Cardiac muscle cell (in vitro differentiated cells and primary cell): ENCODE results near the gene FBXO28. TPM values are rescaled to one million over a fixed set of nuclear protein-coding genes. Genes with fewer than 3 reads are reported as not detected.
A peak's percentile ranks its signal among the peaks of the same experiment; 100 is the strongest.

ENCODE experiments used
- DNase-seq, 2 donors: peaks; one replicate each; pipeline versions ENCODE4 v3.0.0 to v3.0.0-alpha.2; 2010 to 2017; ENCODE audit warnings: low read depth in 1 of 2, low spot score in 1 of 2
- H3K27ac ChIP-seq: fragments of 200-600 bp; sonication (generic); 2 replicates; pipeline ENCODE4 v1.5.1; 2016
- H3K27me3 ChIP-seq: fragments of 200-600 bp; sonication (generic); 2 replicates; pipeline ENCODE4 v1.6.0; 2016; ENCODE audit warnings: control low read depth
- H3K36me3 ChIP-seq: fragments of 200-600 bp; sonication (generic); 2 replicates; pipeline ENCODE4 v1.5.1; 2016; ENCODE audit warnings: control low read depth
- H3K4me1 ChIP-seq: fragments of 200-600 bp; sonication (generic); 2 replicates; pipeline ENCODE4 v1.8.1; 2017; ENCODE audit warnings: low read depth, mild to moderate bottlenecking, mixed run types
- H3K4me3 ChIP-seq: fragments of 200-600 bp; sonication (generic); 2 replicates; pipeline ENCODE4 v1.5.1; 2016; ENCODE audit warnings: mild to moderate bottlenecking
- H3K9me3 ChIP-seq: fragments of 200-600 bp; sonication (generic); 2 replicates; pipeline ENCODE4 v1.5.1; 2017; ENCODE audit warnings: low read depth, mild to moderate bottlenecking, control low read depth
- polyA plus RNA-seq: library from polyadenylated mRNA; unstranded; fragments of >200 nt; fragmentation: Nextera tagmentation; extraction: Ambion mirVana; gene quantifications from 2 replicates; pipeline ENCODE4 v1.2.1, GENCODE V29; 2016
- total RNA-seq: library from RNA; depleted of rRNA; stranded (reverse); fragments of >200 nt; gene quantifications from 2 replicates; pipeline ENCODE4 v1.2.3, GENCODE V29; 2016
- TF ChIP-seq, protein P1 (sequence below): IDR thresholded peaks from 2 replicates; pipeline ENCODE4 v1.5.1; 2012; ENCODE audit warnings: low read depth, mild to moderate bottlenecking, low read length

FBXO28 gene, protein sequence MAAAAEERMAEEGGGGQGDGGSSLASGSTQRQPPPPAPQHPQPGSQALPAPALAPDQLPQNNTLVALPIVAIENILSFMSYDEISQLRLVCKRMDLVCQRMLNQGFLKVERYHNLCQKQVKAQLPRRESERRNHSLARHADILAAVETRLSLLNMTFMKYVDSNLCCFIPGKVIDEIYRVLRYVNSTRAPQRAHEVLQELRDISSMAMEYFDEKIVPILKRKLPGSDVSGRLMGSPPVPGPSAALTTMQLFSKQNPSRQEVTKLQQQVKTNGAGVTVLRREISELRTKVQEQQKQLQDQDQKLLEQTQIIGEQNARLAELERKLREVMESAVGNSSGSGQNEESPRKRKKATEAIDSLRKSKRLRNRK
- total RNA-seq (17.8 and 21.9 TPM in 2 replicates), polyA plus RNA-seq (9.1 and 12.0 TPM in 2 replicates)

- Histone ChIP-seq H3K27me3 (peaks cover 4% of the 10 kb centered on the region), H3K9me3 (no peaks in the 10 kb centered on the region), H3K36me3 (no peaks in the 10 kb centered on the region), H3K4me3 (peak within 1 kb of the TSS; percentile 82), H3K4me1 (peaks cover 16% of the 10 kb centered on the region), H3K27ac (peak within 1 kb of the TSS; percentile 90)
- TF ChIP-seq, protein P1, sequence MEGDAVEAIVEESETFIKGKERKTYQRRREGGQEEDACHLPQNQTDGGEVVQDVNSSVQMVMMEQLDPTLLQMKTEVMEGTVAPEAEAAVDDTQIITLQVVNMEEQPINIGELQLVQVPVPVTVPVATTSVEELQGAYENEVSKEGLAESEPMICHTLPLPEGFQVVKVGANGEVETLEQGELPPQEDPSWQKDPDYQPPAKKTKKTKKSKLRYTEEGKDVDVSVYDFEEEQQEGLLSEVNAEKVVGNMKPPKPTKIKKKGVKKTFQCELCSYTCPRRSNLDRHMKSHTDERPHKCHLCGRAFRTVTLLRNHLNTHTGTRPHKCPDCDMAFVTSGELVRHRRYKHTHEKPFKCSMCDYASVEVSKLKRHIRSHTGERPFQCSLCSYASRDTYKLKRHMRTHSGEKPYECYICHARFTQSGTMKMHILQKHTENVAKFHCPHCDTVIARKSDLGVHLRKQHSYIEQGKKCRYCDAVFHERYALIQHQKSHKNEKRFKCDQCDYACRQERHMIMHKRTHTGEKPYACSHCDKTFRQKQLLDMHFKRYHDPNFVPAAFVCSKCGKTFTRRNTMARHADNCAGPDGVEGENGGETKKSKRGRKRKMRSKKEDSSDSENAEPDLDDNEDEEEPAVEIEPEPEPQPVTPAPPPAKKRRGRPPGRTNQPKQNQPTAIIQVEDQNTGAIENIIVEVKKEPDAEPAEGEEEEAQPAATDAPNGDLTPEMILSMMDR = no peak
- peak; percentile 94 to 96 for DNase-seq
Observed at GRCh38 chr1:224113918-224114786, at the start of gene FBXO28. Gene FBXO28, plus strand, starts transcription at chr1:224114111. Its CDS starts 19 bp downstream, at chr1:224114130.

DNA sequence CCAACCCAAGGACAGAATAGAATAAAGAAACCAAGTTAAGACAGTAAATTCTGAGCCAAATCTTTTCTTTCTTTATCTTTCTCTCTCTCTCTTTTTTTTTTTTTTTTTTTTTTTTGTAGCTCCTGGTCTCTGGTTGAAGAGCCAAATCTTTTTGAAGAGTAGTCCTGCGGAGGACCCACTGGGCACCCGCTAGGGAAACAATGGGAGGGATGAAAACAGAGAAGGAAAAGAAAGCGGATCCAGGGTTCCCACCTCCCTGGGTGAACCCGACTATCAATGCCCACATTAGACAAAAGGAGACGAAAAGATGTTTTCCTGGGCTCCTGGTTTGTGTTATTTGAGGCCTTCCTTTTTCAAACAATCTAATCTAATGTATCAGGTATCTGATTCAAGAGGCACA, 49.8 kb upstream of the FBXO28 start:
- no peak for DNase-seq
- H3K27ac ChIP-seq = no peak overlapping the region
- no peaks in the 10 kb centered on the region for H3K4me1 ChIP-seq
- TF ChIP-seq, protein P1 = no peak
- H3K9me3 ChIP-seq = no peaks in the 10 kb centered on the region
- no peaks in the 10 kb centered on the region for H3K36me3 ChIP-seq
- H3K27me3 ChIP-seq = no peaks in the 10 kb centered on the region
- no peak overlapping the region for H3K4me3 ChIP-seq

- no peak overlapping the region for H3K4me3 ChIP-seq
- no peaks in the 10 kb centered on the region for H3K4me1 ChIP-seq
- H3K36me3 ChIP-seq = no peaks in the 10 kb centered on the region
- H3K27ac ChIP-seq = no peak overlapping the region
- no peaks in the 10 kb centered on the region for H3K9me3 ChIP-seq
- no peak for DNase-seq
- TF ChIP-seq, protein P1 = no peak
- no peaks in the 10 kb centered on the region for H3K27me3 ChIP-seq
Observed at GRCh38 chr1:224065455-224065854, 48.5 kb upstream of the FBXO28 start.

GRCh38 chr1:224067207-224067606, 46.7 kb upstream of the FBXO28 start:
- Histone ChIP-seq H3K9me3 (no peaks in the 10 kb centered on the region), H3K27me3 (no peaks in the 10 kb centered on the region), H3K4me3 (no peak overlapping the region), H3K4me1 (no peaks in the 10 kb centered on the region), H3K36me3 (no peaks in the 10 kb centered on the region), H3K27ac (no peak overlapping the region)
- no peak for DNase-seq
- TF ChIP-seq, protein P1 = no peak

DNA sequence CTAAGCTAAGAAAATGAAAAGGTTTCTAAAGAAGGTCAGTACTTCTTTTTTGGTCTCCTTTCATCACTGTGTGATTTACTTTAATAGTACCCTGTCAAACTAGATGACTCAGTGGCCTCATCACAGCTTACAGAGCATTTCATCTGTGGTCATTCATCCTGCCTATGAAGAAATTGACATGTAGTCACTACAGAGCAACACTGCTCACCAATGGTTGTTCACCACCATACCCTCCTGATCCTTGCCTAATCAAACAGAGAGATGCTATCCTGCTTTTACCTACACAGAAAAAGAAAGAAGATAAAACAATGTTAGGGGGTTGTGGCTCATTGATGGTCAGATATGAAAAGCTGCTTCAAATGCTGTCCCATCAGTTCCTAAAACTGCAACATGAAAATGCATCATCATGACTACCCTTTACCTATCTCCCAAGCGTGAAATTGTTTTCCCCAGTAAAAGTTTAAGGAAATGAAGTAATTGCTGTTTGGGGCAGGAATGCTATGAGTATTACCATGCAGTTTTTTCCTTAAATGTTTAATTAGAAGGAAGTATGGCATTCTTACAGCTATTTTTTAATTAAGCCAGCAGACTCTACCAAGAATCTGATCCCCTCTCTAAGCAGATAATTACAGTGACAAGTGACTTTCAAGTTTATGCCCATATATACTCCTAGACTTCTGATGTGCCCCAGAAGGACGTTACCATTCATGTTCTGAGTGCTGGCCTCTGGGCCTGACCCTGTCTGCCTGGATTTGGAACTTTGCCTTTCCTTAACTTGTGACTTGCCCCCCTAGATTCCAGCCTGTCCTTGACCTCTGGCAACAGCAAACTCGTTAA, 46.1 kb upstream of the FBXO28 start:
- DNase-seq = no peak
- Histone ChIP-seq H3K4me3 (no peak overlapping the region), H3K4me1 (no peaks in the 10 kb centered on the region), H3K36me3 (no peaks in the 10 kb centered on the region), H3K9me3 (no peaks in the 10 kb centered on the region), H3K27me3 (no peaks in the 10 kb centered on the region), H3K27ac (no peak overlapping the region)
- TF ChIP-seq, protein P1 = no peak
